ENCODE results near the gene LRMDA.

DNA sequence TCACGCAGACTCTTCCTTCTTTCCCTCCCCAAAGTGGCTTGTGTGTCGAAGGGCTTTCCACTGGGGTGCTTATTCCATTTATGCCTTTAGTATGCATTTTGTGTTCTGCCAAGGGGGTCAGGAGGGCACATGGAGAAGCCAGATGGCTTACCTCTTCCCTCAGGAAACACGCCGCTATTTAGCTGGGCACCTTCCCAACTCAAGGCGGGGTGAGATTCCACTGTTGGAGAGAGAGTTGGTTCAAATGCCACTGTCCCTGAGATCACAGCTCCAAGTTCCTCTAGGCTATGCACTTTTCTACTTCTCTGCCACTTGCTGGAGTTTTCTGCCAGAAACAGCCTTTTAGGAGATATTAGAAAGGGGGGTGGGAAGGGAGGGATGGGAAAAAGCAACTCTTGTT is 1091.8 kb downstream of the LRMDA start:
- TF ChIP-seq, protein P1, sequence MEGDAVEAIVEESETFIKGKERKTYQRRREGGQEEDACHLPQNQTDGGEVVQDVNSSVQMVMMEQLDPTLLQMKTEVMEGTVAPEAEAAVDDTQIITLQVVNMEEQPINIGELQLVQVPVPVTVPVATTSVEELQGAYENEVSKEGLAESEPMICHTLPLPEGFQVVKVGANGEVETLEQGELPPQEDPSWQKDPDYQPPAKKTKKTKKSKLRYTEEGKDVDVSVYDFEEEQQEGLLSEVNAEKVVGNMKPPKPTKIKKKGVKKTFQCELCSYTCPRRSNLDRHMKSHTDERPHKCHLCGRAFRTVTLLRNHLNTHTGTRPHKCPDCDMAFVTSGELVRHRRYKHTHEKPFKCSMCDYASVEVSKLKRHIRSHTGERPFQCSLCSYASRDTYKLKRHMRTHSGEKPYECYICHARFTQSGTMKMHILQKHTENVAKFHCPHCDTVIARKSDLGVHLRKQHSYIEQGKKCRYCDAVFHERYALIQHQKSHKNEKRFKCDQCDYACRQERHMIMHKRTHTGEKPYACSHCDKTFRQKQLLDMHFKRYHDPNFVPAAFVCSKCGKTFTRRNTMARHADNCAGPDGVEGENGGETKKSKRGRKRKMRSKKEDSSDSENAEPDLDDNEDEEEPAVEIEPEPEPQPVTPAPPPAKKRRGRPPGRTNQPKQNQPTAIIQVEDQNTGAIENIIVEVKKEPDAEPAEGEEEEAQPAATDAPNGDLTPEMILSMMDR (IDR thresholded peaks at IDR 0.05), result no peak
- TF ChIP-seq POLR2AphosphoS5 (IDR thresholded peaks at IDR 0.05) (no peak), EP300 (IDR thresholded peaks at IDR 0.05) (no peak), POLR2A (IDR thresholded peaks at IDR 0.05) (no peak)
